ENCODE measurements around the gene PGR. TPM values are rescaled to one million over a fixed set of nuclear protein-coding genes. Genes with fewer than 3 reads are reported as not detected.

Gene PGR
- total RNA-seq: under 0.01 TPM in 1 of 2 replicates, not detected in the other

DNA sequence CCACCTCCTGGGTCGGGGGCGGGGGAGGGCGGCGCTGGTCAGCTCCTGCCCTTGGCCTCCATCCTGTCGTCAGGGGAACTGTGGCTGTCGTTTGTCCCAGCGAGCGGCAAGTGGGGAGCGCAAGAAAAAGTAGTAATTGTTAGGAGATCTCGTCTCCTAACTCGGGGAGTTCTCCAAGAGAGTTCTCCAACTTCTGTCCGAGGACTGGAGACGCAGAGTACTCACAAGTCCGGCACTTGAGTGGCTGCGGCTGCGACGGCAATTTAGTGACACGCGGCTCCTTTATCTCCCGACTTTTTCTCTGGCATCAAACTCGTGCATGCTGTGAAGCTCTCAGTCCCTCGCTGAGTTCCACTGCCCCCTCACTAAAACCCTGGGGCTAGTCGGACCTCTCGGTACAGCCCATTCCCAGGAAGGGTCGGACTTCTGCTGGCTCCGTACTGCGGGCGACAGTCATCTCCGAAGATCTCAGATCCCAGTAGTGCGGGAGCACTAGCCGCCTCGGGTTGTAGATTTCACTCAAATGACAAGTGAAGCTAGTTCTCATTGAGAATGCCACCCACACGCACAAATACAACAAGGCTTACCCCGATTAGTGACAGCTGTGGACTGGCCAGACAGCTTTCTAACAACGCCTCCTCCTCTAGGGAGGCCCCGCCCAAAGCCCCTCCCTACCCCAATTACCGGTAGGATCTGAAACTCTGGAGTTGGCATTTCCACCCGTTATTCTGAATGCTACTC, at the start of gene PGR:
PGR (minus strand) TSS at position 611 of the 741 bp plus-strand sequence. CDS start 743 bp downstream, outside the sequence.
- DNase-seq (ENCODE audit: low read depth): no peak
- TF ChIP-seq, protein P1, sequence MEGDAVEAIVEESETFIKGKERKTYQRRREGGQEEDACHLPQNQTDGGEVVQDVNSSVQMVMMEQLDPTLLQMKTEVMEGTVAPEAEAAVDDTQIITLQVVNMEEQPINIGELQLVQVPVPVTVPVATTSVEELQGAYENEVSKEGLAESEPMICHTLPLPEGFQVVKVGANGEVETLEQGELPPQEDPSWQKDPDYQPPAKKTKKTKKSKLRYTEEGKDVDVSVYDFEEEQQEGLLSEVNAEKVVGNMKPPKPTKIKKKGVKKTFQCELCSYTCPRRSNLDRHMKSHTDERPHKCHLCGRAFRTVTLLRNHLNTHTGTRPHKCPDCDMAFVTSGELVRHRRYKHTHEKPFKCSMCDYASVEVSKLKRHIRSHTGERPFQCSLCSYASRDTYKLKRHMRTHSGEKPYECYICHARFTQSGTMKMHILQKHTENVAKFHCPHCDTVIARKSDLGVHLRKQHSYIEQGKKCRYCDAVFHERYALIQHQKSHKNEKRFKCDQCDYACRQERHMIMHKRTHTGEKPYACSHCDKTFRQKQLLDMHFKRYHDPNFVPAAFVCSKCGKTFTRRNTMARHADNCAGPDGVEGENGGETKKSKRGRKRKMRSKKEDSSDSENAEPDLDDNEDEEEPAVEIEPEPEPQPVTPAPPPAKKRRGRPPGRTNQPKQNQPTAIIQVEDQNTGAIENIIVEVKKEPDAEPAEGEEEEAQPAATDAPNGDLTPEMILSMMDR (conservative IDR thresholded peaks at IDR 0.05; ENCODE audit: low read depth, low read length): no peak
- H3K4me3 ChIP-seq (ENCODE audit: low read depth, low read length): no peak within 1 kb of the TSS

GRCh38 chr11:101176381-101176780, 46.8 kb upstream of the PGR start:
- H3K4me3 ChIP-seq (ENCODE audit: low read depth, low read length): no peak overlapping the region
- DNase-seq (ENCODE audit: low read depth): no peak
- TF ChIP-seq, protein P1 (conservative IDR thresholded peaks at IDR 0.05; ENCODE audit: low read depth, low read length): no peak

DNA sequence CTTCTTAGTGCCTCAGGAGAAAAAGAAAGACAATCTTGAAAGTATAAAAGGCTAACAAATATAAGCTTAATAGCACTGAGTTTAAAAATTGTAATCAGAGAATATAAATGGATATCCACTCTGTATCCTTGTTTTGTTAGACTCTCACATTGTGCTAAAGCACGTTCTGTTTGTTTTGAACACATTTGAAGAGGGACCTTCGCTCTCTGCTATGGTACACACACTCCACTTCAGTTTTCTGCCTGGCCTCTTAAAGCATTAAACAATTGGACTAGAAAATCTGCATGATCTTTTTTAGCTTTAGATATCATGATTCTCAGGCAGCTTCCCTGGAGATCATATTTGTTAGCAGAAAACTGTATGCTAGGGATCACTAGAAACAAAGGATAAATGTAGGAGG, 40.3 kb upstream of the PGR start:
- DNase-seq (ENCODE audit: low read depth): no peak
- no peak overlapping the region for H3K4me3 ChIP-seq (ENCODE audit: low read depth, low read length)
- TF ChIP-seq, protein P1 (conservative IDR thresholded peaks at IDR 0.05; ENCODE audit: low read depth, low read length): no peak

- H3K4me3 ChIP-seq (ENCODE audit: low read depth, low read length): no peak overlapping the region
- no peak for DNase-seq (ENCODE audit: low read depth)
- TF ChIP-seq, protein P1 (conservative IDR thresholded peaks at IDR 0.05; ENCODE audit: low read depth, low read length): no peak
Observed at GRCh38 chr11:101166038-101166437, 36.4 kb upstream of the PGR start.

DNA sequence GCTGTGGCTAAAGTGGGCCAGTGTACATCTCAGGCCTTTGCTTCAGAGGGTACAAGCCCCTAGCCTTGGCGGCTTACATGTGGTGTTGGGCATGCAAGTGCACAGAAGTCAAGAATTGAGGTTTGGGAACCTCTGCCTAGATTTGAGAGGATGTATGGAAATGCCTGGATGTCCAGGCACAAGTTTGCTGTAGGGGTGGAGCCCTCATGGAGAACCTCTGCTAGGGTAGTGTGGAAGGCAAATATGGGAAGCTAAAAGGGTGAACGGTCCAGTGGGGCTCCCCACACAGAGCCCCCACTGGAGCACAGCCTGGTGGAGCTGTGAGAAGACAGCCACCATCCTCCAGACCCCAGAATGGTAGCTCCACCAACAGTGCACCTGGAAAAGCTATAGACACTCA, 28.5 kb upstream of the PGR start:
- no peak overlapping the region for H3K4me3 ChIP-seq (ENCODE audit: low read depth, low read length)
- TF ChIP-seq, protein P1 (conservative IDR thresholded peaks at IDR 0.05; ENCODE audit: low read depth, low read length): no peak
- no peak for DNase-seq (ENCODE audit: low read depth)

DNA sequence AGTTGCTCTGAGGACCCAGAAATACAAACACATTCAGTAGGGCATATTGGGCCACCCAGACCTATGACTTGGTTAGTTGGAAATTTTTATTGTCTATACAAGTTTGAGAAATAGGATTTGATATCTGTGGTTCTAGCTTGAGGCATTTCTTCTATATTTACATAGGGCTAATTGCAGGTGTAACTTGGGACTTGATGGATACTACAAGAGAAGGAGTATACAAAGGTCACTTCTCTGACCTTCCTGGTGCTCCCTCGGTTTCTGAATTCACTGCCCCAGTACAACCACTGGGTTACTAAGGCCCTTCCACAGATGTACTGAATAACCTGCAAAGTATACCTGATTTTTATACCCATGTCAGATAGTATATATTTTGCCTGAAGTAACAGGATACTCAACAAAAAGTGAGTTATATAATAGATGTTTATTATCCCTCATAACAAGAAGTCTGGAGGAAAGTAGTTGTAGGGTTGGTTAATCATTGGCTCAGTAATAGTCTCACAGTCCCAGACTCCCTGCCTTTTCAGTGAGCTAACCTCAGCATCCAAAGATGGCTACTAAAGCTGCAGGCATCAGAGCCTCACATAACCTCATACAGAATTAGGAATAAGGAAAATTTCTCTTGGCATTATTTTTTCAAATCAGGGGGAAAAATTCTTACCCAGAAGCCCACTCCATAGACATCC, 8.8 kb upstream of the PGR start:
- DNase-seq (ENCODE audit: low read depth): no peak
- H3K4me3 ChIP-seq (ENCODE audit: low read depth, low read length): no peak overlapping the region
- TF ChIP-seq, protein P1 (conservative IDR thresholded peaks at IDR 0.05; ENCODE audit: low read depth, low read length): no peak
